Glomerular visceral epithelial cell (primary cell): ENCODE measurements around the gene FKBP1A.

Source experiments
- DNase-seq: peaks from one replicate; pipeline ENCODE4 v3.0.0-alpha.2; 2016; ENCODE audit errors: extremely low spot score

FKBP1A gene

DNA sequence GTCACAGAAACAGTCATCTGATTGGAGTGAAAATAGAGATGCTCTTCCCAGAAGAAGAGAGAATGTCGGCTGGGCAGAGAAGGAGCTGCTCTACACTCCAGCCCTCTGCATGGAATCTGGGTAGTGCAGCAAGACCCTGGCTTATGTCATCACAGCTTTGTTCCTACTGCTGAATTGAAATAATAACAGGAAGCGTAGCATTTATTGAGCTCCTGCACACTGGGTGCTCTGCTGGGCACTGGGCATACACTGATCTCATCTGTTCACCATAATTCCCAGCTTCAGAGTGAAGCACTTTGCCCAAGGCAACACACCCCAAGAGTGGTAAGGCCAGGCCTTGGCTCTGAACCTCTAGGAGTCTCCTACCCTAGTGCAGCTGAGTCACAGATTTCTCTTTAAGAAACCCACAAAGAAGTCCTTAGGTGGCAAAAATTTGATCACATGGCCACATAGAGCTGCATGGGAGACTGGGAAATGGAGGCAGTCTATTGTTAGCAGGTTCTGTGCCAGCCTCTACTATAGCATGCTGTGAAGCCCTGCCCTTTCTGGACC lies 60.0 kb downstream of the FKBP1A start:
- DNase-seq: no peak

DNA sequence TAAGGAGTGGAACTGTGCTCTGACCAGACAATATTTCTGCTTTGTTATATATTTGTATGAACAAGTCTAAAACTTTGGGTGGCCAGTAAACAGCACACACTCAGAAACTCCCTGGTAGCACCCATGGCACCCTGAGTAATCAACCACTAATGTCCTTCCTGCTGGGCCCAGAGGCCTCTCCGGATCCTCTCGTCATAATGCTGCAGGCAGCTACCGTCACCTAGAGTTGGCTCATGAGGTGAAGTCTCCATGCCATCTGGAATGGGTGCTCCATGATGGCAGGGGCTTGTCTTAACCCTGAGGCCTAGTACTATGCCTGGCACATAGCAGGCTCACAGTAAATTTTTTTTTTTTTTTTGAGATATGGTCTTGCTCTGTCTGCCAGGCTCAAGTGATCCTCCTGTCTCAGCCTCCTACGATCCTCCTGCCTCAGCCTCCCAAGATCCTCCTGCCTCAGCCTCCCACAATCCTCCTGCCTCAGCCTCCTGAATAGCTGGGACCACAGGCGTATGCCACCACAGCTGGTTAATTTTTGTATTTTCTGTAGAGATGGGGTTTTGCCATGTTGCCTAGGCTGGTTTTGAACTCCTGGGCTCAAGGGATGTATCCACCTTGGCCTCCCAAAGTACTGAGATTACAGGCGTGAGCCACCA lies 60.9 kb downstream of the FKBP1A start:
- DNase-seq: no peak

DNA sequence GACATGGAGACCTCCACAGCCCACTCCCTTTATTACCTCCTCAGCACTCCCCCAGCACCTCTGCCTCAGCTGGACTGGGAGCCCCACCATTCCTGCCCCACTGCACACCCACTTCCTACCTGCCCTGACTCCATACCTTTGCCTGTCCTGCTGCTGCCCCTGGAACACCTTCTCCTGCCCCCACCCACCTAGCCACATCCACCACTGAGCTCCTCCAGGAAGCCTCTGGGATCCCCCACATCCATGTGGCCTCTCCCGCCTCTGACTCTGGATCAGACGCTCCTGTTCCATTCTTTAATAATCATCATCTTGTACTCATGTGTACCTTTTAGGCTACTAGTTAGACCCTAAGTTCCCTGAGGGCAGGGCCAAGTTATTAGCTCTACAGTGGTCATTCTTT lies 61.8 kb downstream of the FKBP1A start:
- no peak for DNase-seq

DNA sequence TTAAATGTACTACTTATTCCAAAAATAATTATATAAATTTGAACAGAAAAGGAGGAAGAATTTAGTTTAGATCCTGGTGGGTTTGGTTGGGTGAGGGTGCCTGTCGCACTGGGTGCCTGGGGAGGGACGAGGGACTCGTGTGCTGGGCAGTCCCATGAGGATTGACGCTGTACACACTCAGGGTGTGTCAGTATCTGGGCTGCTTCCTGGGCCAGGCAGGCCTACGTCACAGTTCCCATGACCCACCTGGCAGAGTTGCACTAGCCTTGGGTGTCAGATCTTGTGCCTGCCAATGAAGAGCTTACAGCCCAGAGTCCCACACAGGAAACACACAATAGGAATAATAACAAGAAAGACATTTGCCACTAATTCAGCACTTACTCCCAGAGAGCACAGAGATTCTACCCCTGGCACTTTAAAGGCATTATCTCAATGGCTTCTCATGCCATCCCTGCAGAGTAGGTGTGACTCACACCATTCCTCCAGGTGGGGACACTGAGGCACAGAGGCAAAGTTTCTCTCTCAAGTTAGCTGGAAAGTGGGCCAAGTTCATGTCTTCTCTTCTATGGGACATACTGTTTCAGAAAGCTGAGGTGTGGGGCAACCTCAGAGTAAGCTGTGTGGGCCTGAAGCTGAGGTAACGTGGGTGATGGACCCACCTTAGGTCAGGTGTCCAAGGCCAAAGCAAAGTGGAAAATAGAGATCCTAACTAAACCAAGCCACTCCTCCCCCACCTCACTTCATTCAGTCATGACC lies 62.6 kb downstream of the FKBP1A start:
- no peak for DNase-seq

DNA sequence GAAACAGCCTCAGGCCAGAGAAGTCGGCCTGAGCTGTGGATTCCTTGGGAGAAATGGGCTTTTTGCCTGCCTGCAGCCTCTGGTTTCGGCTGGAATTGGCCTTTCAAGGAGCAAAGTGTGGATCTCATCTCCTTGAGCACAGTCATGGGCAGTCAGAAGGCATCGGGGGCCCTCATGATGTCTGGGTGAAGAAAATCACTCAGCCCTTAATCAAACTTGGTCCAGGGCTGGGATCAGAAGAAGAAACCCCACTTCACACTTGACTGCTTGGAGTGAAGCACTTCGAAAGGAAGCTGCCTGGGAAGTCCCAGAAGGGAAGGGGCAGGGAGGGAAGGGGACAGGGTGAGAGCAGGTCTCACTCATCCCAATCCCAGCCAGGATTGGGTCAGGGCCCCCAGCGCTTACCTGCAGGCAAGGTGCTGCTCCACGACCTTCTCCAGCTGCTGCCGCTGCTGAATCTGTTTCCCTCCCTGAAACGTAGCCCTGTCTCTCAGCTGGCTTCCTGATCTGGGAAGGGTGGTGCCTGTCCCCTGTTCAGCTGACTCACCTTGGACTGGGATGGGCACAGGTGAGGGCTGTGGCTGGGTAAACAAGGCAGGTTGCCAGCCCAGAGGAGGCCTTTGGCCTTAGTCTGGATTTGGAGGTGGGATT lies 64.0 kb downstream of the FKBP1A start, which contains the start of gene SDCBP2:
Gene SDCBP2 (minus strand): TSS at position 460 of the 651 bp plus-strand sequence. CDS start 8,723 bp downstream, outside the sequence.
- DNase-seq: no peak

DNA sequence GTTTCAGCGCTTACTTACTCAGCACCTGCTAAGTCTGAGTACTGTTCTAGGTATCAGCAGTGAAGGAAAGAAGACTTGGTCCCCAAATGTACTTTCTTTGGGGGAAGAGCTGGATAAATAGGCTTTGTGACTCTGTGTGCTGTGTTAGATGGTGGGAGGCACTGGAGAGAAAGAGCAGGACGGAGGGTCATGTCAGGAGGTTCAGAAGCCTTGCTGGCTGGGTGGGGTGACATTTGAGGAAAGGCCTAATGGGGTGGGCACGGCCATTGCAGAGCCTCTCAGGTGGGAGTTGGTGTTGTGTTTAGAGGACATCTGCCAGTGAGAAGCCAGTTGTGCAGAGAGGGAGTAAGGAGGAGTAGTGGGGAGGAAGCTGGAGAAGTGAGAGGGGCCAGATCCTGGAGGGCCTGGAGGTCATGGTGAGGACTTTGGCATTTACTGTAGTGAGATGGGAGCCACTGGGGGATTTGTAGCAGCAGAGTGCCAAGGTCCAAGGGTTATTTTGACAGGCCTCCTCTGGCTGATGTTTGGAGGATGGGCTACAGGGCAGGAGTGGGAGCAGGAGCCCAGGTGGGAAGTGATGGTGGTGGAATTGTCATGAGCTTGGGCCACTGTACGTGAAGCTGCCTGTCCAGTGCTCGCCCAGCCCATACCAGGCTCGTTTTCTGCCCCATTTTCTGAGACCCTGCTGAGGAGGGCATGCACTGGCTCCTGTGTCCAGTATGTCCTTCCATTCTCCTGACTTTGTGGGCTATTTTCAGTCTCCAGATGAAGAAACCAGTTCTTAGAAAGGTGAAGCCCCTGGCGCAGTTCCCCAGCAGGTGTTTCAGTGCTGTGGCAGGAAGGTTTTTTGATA lies 64.8 kb downstream of the FKBP1A start:
- DNase-seq: no peak

DNA sequence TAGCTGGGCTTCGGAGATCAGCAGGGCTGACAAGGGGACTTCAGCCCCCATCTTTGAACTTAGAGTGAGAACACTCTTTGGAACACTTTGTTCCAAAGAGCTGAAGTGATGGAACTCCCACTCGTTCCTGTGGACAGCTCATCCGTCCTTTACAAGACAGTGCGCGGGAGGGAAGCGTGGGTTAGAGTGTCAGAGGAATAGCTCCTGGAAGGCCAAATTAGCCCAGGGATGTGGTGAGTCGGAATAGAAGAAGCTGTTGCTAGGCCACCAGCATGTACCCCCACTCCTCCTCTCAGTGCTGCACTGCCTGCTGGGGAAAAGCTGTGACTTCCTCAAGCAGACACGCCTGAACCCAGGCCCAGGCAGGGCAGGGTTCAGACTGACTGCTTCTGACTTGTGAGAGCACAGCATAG lies 65.6 kb downstream of the FKBP1A start:
- peak; percentile 39 for DNase-seq

DNA sequence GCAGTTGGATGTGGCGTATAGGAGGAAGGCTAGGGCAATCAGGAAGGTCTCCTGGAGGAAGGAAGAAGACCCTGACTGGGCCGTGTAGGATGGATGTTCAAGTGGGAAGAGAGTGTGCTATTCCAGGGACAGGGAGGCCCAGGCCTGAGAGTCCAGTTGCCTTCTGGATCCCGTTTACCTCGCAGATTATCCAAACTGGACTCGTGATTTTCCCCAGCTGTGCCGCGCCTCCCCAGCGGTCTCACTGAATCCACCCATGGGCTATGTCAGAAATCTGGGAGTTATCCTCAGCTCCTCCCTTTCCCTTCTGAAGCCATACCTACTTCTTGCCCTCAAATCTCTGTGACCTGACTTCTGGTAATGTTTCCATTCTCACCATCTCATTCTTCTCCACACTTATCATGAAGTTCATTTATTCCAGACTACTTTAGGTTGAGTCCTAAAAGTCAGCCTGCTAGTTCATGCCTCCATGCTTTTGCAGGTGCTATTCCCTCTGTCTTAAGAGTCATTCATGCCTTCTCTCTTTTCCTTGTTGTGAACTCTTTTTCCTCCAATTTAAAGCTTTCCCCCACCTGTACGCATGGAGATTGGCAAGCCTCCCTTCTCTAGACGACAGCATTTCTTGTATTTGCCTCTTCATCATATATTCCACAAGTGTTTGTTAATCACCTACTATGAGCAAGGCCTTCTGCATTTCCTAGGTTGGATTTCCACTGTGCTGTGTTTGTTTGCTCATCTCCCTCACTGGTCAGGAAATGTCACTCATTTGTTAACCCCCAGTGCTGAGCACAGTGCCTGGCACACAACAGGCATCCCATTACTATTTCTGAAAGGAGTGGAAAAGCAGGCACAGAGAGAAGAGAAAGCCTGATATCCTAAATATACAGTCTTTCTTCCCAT lies 66.6 kb downstream of the FKBP1A start:
- DNase-seq: no peak

DNA sequence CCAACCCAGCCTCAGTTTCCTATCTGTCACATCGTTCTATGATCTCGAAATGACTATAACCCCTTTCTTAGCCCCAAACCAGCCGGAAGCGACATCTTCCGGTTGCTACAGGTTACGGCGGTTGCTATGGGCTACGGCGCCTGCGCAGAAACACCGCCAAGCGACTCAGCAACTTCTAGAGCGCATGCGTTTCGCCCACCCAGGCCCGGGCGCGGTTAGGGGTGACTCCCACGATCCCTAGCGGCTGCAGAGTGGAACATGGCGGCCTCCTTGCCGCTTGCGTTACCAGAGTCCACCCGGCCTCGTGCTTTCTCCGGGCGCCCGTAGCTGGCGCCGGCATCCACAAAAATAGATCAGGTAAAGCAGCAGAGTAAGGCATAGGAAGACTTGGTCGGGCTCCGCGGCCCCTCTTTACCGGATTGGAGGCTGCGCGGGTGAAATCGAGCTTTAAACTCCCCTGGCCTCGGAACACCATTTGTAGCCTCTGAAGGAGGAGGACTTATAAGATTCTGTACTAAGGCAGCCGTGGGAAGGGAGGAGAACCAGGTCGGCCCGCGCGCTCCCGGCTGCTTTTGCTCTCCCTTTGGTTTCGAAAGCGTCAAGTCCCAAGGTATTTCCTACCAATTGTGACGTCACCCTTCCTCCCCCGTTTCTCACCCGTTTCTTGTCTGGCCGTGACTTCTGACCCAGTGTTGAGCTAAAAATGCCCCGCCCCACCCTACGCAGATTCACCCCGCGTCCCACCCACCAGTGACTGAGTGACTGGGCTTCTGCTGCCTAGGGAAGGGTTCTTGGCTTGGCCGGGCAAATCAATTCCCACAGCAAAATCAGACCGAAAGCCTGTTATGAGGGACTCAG lies 67.5 kb downstream of the FKBP1A start:
- peak; percentile 99 for DNase-seq

DNA sequence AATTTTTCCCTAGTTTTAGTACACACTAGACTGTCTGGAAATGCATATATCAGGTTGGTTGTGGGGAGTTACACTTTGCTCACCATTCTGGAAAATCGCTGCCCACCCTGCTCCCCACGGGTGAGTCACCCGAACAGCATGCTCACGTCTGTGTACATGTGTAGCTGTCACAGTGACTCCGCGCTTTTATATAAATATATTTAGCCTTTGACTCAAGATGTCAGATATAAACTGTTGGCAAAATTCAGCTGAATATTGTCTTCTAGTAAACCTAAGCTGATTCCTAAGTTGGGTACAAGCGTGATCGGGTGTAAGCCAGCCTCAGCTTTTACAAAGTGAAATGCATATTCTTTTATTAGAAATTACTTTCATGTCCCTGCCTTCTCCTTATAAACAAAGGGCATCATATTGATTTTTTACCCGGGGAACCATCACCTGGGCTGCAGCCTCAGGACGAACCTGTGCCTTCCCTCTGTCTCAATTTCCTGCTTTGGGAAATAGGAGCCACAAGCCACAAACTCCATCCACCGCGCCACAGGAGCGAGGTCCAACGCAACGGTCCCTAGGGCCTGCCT lies 68.2 kb downstream of the FKBP1A start:
- DNase-seq: peak; percentile 41

DNA sequence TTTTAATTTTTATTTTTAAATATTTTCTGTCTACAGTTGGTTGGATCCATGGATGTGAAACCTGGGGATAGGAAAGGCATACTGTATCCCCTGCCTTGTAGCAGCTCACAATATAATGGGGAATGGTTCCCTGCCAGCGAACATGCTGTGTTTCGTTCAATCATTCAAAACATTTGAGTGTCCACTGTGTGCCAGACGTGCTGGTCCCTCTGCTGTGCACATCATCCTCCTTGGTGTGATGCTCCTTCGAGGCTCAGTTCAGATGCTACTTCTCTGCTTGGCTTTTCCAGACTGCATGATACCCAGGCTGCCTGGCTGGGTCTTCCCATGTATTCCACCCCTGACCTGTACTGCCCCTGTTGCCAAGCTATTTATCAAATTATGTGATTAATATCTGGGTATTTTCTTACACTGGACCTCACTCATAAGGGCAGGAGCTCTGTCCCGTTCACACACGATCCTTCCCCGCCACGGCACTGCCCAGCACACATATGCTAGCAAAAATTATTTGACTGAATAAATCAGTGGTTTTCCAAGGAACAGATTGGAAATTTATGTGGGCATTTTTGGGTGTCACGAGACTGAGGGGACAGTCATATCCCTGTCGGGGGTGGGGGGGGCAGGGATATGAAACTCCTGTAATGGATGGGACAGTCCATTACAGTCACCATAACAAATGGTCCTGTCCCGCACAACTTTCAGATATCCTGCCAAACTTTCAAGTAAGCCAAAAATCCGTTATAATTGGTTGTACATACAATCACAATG lies 68.8 kb downstream of the FKBP1A start:
- DNase-seq: no peak

DNA sequence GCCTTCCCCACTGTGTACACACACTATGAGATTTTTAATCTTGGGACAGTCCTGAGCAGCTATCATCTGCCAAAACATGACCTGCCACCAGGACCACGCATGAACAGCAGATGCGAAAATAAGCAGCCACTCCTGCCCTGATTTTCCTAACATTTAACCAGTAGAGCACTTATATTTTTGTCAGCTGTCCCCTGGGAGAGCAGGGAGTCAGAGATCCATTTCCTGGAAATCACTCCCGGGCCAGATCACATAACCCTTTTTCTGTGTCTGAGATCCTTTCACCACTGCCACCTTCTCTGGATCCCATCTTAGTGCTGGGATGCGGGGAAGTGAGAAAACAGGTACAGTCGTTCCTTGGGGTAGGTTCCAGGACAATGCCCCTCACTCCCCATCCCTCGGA lies 69.6 kb downstream of the FKBP1A start:
- DNase-seq: no peak

DNA sequence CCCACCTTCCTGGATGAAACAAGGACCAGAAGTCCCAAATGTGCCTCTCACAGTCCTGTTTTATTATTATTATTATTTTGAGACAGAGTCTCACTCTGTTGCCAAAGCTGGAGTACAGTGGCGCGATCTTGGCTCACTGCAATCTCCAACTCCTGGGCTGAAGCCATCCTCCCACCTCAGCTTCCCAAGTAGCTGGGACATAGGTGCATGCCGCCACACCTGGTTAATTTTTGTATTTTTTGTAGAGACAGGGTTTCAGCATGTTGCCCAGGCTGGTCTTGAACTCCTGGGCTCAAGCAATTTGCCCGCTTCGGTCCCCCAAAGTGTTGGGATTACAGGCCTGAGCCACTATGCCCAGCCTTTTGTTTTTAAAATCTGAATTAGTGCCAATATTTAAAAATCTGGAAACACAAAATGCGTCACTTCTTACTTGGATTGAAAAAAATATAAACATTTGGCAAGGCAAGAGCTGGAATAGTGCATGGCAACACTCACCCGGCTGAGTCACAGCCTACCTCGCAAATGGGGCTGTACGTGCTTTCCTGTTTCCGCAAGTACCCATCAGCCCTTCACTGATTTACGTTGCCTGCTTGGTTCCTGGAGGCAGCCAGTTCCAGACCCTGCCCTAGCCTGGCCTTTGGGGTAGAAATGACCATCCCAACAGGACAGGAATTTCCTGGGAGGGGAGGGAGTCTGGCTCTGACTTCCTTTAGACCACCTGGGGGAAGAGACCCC lies 70.2 kb downstream of the FKBP1A start:
- DNase-seq: peak; percentile 23

DNA sequence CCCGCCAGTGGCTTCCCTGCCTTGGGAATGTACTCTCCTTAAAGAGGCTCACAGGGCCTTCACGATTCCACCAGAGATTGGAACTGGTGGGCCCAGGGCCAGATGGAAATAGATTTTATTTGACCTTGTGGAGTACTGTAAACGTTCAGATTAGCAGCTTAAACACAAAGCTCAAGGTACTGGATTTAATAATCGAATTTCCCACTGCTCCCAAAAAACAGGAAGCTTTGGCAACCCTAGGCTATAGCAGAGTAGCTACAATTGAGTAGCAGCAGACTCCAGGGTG lies 71.3 kb downstream of the FKBP1A start:
- DNase-seq: no peak

DNA sequence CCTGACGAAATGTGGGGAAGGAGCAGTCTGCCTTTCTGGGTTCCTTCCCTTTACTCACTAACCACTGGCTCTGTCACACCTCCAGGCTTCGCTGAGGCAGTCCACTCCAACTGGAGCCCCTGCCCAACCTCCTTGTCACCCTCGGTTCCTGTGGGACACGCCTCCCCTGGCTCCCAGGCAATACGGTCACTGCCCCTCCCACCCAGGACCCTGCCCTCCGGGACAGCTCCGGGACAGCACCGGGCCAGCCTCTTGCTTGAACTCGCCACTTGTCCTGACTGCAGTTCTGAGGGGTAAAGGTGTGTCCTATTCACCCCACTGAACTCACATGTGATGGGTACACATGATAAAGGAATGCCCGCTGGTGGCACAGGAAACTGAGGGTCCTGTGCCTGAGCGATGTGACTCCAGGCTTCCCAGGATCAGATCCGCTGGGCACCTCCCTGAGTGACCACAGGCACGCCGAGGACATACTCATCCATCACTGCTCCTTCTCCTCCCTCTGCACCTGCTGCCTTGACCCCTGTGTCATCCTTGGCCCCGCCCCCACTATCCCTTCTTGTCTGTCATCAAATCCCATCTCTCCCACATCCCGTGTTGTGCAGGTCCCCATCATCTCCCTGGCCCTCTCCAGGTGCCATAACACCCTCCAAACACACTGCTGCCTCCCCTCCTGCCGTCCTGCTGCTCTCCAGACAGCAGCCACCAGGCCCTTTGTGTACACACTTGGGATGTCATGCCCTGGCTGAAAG lies 71.8 kb downstream of the FKBP1A start:
- DNase-seq: no peak

DNA sequence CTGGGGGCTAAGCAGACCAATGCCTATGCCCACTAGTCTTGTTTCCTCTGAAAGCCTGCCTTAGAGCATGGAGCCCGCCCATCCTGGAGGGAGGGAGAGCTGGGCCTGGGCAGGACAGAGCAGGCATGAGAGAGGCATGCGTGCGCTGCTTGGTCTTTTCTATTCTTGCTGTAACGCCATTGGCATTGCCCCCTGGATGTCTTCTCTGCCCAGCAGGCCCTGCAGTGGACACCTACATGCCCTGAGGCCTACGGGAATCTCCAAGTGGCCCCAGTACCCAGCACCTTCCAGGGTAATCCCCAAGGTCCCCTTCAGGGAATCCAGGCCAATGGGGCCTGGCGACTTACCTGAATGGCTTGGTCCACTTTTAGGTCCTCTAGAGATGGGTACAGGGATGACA lies 72.8 kb downstream of the FKBP1A start:
- no peak for DNase-seq

DNA sequence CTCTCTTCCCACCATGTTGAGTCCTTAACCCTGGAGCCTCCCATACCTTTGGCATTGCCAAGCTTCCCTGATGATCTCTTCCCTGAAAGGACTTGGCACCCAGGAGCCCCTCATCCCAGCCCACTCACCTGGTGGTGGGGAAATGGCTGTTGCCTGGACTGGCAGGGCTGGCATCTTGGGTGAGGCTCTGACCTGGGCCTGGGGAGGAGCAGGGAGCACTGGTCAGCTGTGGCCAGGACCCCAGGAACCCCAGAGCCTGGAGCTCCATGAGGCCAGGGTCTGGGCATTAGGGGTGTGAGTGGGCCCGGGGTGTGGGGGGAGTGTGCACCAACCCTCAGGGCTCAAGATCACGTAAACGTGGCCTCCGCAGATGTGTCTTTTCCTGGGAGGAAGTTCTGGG lies 73.4 kb downstream of the FKBP1A start:
- DNase-seq: no peak
